ENCODE data around the gene NUDC. TPM values are rescaled to one million over a fixed set of nuclear protein-coding genes. Genes with fewer than 3 reads are reported as not detected.

Gene NUDC
- total RNA-seq, 4 donors from 2014 or later = 20.6 to 133 (median 41.0) TPM

DNA sequence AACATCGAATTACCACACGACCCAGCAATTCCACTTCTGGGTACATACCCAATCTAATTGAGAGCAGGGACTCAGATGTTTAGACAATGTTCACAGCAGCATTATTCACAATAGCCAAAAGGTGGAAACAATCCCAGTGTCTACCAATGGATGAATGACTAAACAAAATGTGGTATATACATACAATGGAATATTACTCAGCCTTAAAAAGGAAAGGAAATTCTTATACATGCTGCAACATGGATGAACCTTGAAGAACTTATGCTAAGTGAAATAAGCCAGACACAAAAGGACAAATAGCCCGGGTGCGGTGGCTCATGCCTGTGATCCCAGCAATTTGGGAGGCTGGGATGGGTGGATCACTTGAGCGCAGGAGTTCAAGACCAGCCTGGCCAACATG lies 31.8 kb downstream of the NUDC start:
- no peak overlapping the region for H3K27ac ChIP-seq
- H3K4me3 ChIP-seq = no peak overlapping the region
- intact Hi-C loops (cut with DNase I; ENCODE audit: low total_unique reads) = no loop called here
- DNase-seq = no peak
- no peak for TF ChIP-seq POLR2A (IDR thresholded peaks at IDR 0.05)
- TF ChIP-seq, protein P1, sequence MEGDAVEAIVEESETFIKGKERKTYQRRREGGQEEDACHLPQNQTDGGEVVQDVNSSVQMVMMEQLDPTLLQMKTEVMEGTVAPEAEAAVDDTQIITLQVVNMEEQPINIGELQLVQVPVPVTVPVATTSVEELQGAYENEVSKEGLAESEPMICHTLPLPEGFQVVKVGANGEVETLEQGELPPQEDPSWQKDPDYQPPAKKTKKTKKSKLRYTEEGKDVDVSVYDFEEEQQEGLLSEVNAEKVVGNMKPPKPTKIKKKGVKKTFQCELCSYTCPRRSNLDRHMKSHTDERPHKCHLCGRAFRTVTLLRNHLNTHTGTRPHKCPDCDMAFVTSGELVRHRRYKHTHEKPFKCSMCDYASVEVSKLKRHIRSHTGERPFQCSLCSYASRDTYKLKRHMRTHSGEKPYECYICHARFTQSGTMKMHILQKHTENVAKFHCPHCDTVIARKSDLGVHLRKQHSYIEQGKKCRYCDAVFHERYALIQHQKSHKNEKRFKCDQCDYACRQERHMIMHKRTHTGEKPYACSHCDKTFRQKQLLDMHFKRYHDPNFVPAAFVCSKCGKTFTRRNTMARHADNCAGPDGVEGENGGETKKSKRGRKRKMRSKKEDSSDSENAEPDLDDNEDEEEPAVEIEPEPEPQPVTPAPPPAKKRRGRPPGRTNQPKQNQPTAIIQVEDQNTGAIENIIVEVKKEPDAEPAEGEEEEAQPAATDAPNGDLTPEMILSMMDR (IDR thresholded peaks at IDR 0.05) = no peak
- H3K4me1 ChIP-seq = no peaks in the 10 kb centered on the region
- H3K27me3 ChIP-seq = peaks cover 0 to 18% of the 10 kb centered on the region in 2 donors
- H3K36me3 ChIP-seq = no peaks in the 10 kb centered on the region
- no peaks in the 10 kb centered on the region for H3K9me3 ChIP-seq

DNA sequence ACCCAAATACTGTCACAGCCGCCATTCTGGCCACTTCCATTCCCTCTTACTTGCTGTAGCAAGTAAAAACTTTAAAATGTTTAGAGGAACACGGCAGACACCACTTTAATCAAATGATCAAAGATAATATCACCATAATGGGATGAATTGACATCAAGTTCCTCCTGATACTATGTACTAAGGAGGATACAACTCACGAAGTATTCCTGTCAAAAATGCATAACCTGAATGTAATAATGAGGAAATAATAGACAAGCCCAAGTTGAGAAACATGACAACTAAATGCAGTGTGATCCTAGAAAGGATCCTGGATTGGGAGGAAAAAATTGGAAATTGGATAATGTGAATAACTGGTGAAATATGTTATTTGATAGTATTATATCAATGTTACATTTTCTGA lies 34.8 kb downstream of the NUDC start:
- intact Hi-C loops (cut with DNase I; ENCODE audit: low total_unique reads) = no loop called here
- no peak for TF ChIP-seq POLR2A (IDR thresholded peaks at IDR 0.05)
- TF ChIP-seq, protein P1 (IDR thresholded peaks at IDR 0.05) = no peak

DNA sequence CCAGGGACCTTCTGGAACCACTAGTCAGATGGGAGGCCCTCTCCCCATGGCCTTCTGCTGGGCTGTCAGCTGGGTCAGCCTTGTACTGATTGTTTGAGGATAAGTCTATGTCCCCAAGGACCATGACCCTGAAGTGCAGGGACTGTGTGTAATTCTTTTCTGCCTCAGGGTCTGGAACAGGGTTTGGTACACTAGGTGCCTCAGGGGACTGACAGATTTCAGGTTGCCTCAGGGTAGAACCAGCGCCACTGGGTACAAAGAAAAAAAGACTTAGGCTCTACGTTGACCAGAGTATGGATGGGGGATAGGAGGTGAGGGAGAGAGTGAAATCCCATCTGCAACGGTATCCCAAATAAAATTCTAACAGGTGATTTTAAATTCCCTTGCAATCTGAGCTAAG lies 35.8 kb downstream of the NUDC start:
- DNase-seq = no peak
- Histone ChIP-seq H3K36me3 (no peaks in the 10 kb centered on the region), H3K4me1 (peaks cover 0 to 9% of the 10 kb centered on the region in 2 donors), H3K27me3 (peaks cover 11 to 34% of the 10 kb centered on the region in 2 donors), H3K27ac (no peak overlapping the region), H3K4me3 (no peak overlapping the region), H3K9me3 (no peaks in the 10 kb centered on the region)
- TF ChIP-seq, protein P1 (IDR thresholded peaks at IDR 0.05) = no peak
- TF ChIP-seq POLR2A (IDR thresholded peaks at IDR 0.05) = no peak
- intact Hi-C loops (cut with DNase I; ENCODE audit: low total_unique reads) = no loop called here

More for the DNA sequence above, 34.8 kb downstream of the NUDC start:
- Histone ChIP-seq H3K27me3 (peaks cover 11 to 34% of the 10 kb centered on the region in 2 donors), H3K36me3 (no peaks in the 10 kb centered on the region), H3K27ac (no peak overlapping the region), H3K9me3 (no peaks in the 10 kb centered on the region), H3K4me1 (peaks cover 0 to 9% of the 10 kb centered on the region in 2 donors), H3K4me3 (no peak overlapping the region)
- no peak for DNase-seq

DNA sequence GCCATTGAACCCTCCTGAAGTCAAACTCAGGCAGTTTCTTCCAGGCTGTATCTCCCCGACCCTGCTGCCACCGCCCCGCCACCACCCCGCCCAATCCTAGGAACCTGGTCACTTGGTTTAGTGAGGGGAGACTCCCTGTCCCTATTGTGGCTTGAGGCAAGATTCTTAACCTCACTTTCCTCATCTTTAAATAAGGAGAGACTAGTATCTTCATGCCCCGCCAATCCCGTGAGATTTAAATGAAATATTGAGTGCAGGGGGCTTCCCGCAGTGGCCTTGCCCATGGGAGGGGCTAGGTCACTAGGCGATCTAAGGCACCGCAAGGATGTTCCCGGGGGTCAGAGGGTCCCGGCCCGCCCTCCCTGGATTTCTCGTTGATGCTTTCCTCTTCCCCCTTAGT lies 37.7 kb downstream of the NUDC start:
- no peaks in the 10 kb centered on the region for H3K9me3 ChIP-seq
- no peaks in the 10 kb centered on the region for H3K36me3 ChIP-seq
- DNase-seq = no peak
- H3K4me3 ChIP-seq = no peak overlapping the region
- TF ChIP-seq, protein P1 (IDR thresholded peaks at IDR 0.05) = no peak
- TF ChIP-seq POLR2A (IDR thresholded peaks at IDR 0.05) = no peak
- intact Hi-C loops (cut with DNase I; ENCODE audit: low total_unique reads) = no loop called here
- no peak overlapping the region for H3K27ac ChIP-seq
- H3K27me3 ChIP-seq = peaks cover 11 to 34% of the 10 kb centered on the region in 2 donors
- peaks cover 0 to 9% of the 10 kb centered on the region in 2 donors for H3K4me1 ChIP-seq

DNA sequence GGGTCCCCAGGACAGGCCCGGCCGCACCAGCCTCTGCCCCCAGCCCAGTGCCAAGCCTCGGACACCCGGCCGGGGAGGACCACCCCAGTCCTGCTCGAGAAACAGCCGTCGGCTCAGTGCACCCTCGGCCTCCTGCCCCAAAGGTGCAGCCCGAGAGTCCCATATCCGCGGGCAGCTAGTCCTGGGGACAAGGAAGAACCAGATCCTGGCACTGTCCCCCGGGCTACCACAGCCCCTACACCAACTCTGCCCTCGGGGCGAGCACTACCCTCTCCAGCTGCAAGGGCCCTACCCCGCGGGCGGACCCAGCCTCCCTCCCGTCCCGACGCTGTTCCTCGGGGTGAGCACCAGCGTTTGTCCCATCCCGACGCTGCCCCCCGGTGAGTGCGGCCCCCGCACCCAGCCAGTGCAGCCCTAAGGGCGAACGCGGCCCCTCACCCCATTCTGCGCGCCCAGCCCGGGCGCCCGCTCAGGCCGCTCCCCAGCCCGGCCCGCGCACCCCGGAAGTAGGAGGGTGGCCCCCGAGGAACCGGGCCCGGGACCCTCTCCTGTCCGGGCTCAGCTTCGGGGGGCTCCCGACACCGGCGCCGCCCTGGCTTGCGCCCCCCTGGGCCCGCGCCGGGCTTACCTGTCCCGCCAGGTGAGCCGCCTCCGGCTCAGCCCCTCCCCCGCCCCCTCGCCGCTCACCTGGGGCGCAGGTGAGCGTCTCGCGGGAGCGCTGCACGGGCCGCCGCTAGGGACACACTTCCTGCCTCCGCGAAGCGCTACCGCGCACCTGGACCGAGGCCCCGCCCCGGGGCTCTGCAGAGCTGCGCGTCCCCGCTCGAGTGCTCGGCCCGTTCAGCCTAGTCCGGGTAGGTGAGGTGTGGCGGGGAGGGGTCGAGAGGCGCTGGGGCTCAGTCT lies 38.4 kb downstream of the NUDC start, which contains the start of gene KDF1:
Gene KDF1 (minus strand): TSS at position 747 of the 903 bp plus-strand sequence. CDS start 8,088 bp downstream, outside the sequence.
- intact Hi-C loops (cut with DNase I; ENCODE audit: low total_unique reads) = no loop called here
- H3K36me3 ChIP-seq = no peaks in the 10 kb centered on the region
- no peak within 1 kb of the TSS for H3K27ac ChIP-seq
- H3K27me3 ChIP-seq = peaks cover 11 to 34% of the 10 kb centered on the region in 2 donors
- TF ChIP-seq, protein P1 (IDR thresholded peaks at IDR 0.05) = no peak
- TF ChIP-seq POLR2A (IDR thresholded peaks at IDR 0.05) = peak in 1 of 2 donors; percentile 29
- H3K9me3 ChIP-seq = no peaks in the 10 kb centered on the region
- peaks cover 0 to 9% of the 10 kb centered on the region in 2 donors for H3K4me1 ChIP-seq
- peak within 1 kb of the TSS in 1 of 2 donors; percentile 19 for H3K4me3 ChIP-seq
- no peak for DNase-seq

Data from uterus (tissue), 4 donors.